A673 (cell line): ENCODE data around the gene NTNG1. TPM values are rescaled to one million over a fixed set of nuclear protein-coding genes. Genes with fewer than 3 reads are reported as not detected.
A peak's percentile ranks its signal among the peaks of the same experiment; 100 is the strongest.

ENCODE experiments used
- BruUV-seq: library from RNA; stranded (reverse); fragments of 400-500 nt; replicated peaks from 2 replicates; lab custom pipeline; 2021; lab: Mats Ljungman, UMichigan
- CTCF ChIA-PET: fragments of 300-600 bp; sonication (Branson Sonifier 250); formaldehyde crosslinking; loops from one replicate; lab custom pipeline; 2022; ENCODE audit warnings: antibody characterized with exemption; lab: Charles Lee
- POLR2A ChIA-PET: fragments of 300-600 bp; sonication (Branson Sonifier 250); formaldehyde crosslinking; loops from one replicate; lab custom pipeline; 2022; ENCODE audit warnings: antibody characterized with exemption; ENCODE audit not compliant: low non-redundant PET; lab: Charles Lee
- DNase-seq: peaks from one replicate; pipeline ENCODE4 v3.0.0-alpha.2; 2015; ENCODE audit warnings: low spot score
- H3K27ac ChIP-seq: fragments of 200-600 bp; sonication (generic); 2 replicates; pipeline ENCODE4 v1.5.1; 2016; ENCODE audit warnings: mixed run types, low read depth, mild to moderate bottlenecking, mixed read lengths, antibody characterized with exemption, low read length; ENCODE audit not compliant: poor library complexity, severe bottlenecking
- H3K27me3 ChIP-seq: fragments of 200-600 bp; sonication (generic); replicated peaks from 2 replicates; pipeline ENCODE4 v1.6.1; 2017; ENCODE audit warnings: mixed run types, low read depth, mild to moderate bottlenecking, mixed read lengths, antibody characterized with exemption, low read length; ENCODE audit not compliant: insufficient read depth, poor library complexity
- H3K36me3 ChIP-seq: fragments of 200-600 bp; sonication (generic); 2 replicates; pipeline ENCODE4 v1.6.1; 2016; ENCODE audit warnings: mixed run types, mild to moderate bottlenecking, mixed read lengths, antibody characterized with exemption, low read length; ENCODE audit not compliant: insufficient read depth, poor library complexity, severe bottlenecking
- H3K4me1 ChIP-seq: fragments of 200-600 bp; sonication (generic); 2 replicates; pipeline ENCODE4 v1.6.1; 2017; ENCODE audit warnings: mixed run types, mild to moderate bottlenecking, mixed read lengths, antibody characterized with exemption, low read length; ENCODE audit not compliant: insufficient read depth, poor library complexity, severe bottlenecking
- H3K4me3 ChIP-seq: fragments of 200-600 bp; sonication (generic); 2 replicates; pipeline ENCODE4 v1.5.1; 2016; ENCODE audit warnings: low read depth, mixed run types, mild to moderate bottlenecking, mixed read lengths, low read length; ENCODE audit not compliant: poor library complexity, severe bottlenecking
- H3K9me3 ChIP-seq: fragments of 200-600 bp; sonication (generic); 2 replicates; pipeline ENCODE4 v1.6.1; 2016; ENCODE audit warnings: mixed run types, low read depth, mild to moderate bottlenecking, mixed read lengths, antibody characterized with exemption, low read length; ENCODE audit not compliant: poor library complexity, severe bottlenecking
- CTCF ChIP-seq: fragments of 300-800, 200-600 bp; sonication (generic); conservative IDR thresholded peaks from 2 replicates; pipeline ENCODE4 v1.5.1; 2017; ENCODE audit warnings: low read depth, mild to moderate bottlenecking, antibody characterized with exemption, low read length, moderate library complexity, mixed read lengths
- EZH2 ChIP-seq: fragments of 200-600 bp; sonication (generic); IDR thresholded peaks from 2 replicates; pipeline ENCODE4 v1.6.1; 2017; ENCODE audit warnings: borderline replicate concordance, low read depth, mild to moderate bottlenecking, mixed read lengths, antibody characterized with exemption, low read length; ENCODE audit not compliant: poor library complexity, severe bottlenecking
- intact Hi-C: fragments of 100-400 bp; cut with micrococcal nuclease; formaldehyde crosslinking; loops from one replicate; pipeline ENCODE4 v1.10.0; 2022; ENCODE audit not compliant: unreplicated experiment
- total RNA-seq: library from RNA; stranded (reverse); gene quantifications from 2 replicates; pipeline ENCODE4 v1.2.3, GENCODE V29; 2021

NTNG1 gene
- total RNA-seq, 1 experiment from 2014 or later, result 91.5 TPM

- Histone ChIP-seq H3K4me1 (peaks cover 99% of the 10 kb centered on the region), H3K27ac (peak overlapping the region; percentile 76), H3K27me3 (no peaks in the 10 kb centered on the region), H3K4me3 (peak overlapping the region; percentile 4), H3K36me3 (no peaks in the 10 kb centered on the region), H3K9me3 (no peaks in the 10 kb centered on the region)
- intact Hi-C loops, result loop anchor here (5.0 kb wide), 2 partner anchors 50 to 80 kb away; no protein-coding TSS in a partner anchor
- CTCF ChIA-PET, result interaction anchor here (0.6 to 0.7 kb wide), 2 partner anchors 12 to 30 kb away, joined by 3 to 4 read pairs; no protein-coding TSS in a partner anchor
- no TSS peak for BruUV-seq
- TF ChIP-seq EZH2 (no peak), CTCF (no peak)
- POLR2A ChIA-PET, result no interaction called here
- no peak for DNase-seq
Measured at GRCh38 chr1:107172450-107173170, 31.8 kb downstream of the NTNG1 start.

- ChIA-PET CTCF (no interaction called here), POLR2A (no interaction called here)
- DNase-seq, result no peak
- no peaks in the 10 kb centered on the region for H3K9me3 ChIP-seq
- H3K27ac ChIP-seq, result peak overlapping the region; percentile 76
- H3K27me3 ChIP-seq, result no peaks in the 10 kb centered on the region
- intact Hi-C loops, result no loop called here
- no peaks in the 10 kb centered on the region for H3K36me3 ChIP-seq
- no peak overlapping the region for H3K4me3 ChIP-seq
- H3K4me1 ChIP-seq, result peaks cover 100% of the 10 kb centered on the region
- no TSS peak for BruUV-seq
- TF ChIP-seq CTCF, result no peak
Measured at GRCh38 chr1:107175102-107175909, 34.5 kb downstream of the NTNG1 start.

- no peak for TF ChIP-seq CTCF
- no peak for TF ChIP-seq EZH2
- POLR2A ChIA-PET, result interaction anchor here (0.6 kb wide), 1 partner anchor 343 kb away, joined by 3 read pairs; no protein-coding TSS in a partner anchor
Measured at GRCh38 chr1:107181253-107181969, 40.6 kb downstream of the NTNG1 start.

More at GRCh38 chr1:107181253-107181969, 40.6 kb downstream of the NTNG1 start:
- Histone ChIP-seq H3K9me3 (no peaks in the 10 kb centered on the region), H3K4me3 (peak overlapping the region; percentile 9), H3K36me3 (no peaks in the 10 kb centered on the region), H3K4me1 (peaks cover 99% of the 10 kb centered on the region), H3K27me3 (no peaks in the 10 kb centered on the region), H3K27ac (peak overlapping the region; percentile 62)
- intact Hi-C loops, result no loop called here
- BruUV-seq, result TSS peak; percentile 77
- CTCF ChIA-PET, result no interaction called here
- DNase-seq, result peak; percentile 64
